Mesenchymal stem cell (in vitro differentiated cells and primary cell): Measurements from ENCODE around the gene GOLGA8A.
"Not testable (repeated sequence)": the region's sequence is repeated elsewhere in the genome, so short reads cannot be mapped to it uniquely, and the experiment has no call there.

Experiments used
- DNase-seq: peaks from one replicate; pipeline ENCODE4 v3.0.0-alpha.2; 2013
- H2AFZ ChIP-seq: one replicate; pipeline ENCODE4 v1.6.1; 2013; ENCODE audit warnings: low read depth, mild to moderate bottlenecking, control low read depth, inconsistent platforms, low read length, moderate library complexity
- H2AK5ac ChIP-seq: 2 replicates; pipeline ENCODE4 v1.6.1; 2013; ENCODE audit warnings: low read length, moderate library complexity, mild to moderate bottlenecking, inconsistent platforms; ENCODE audit not compliant: severe bottlenecking
- H2BK120ac ChIP-seq: one replicate; pipeline ENCODE4 v1.6.1; 2013; ENCODE audit warnings: low read depth, mild to moderate bottlenecking, inconsistent platforms, low read length, moderate library complexity
- H2BK12ac ChIP-seq, 2 experiments: one replicate each; pipeline ENCODE4 v1.6.1; 2013; ENCODE audit warnings: inconsistent platforms in 2 of 2, low read length in 2 of 2, mild to moderate bottlenecking in 2 of 2, moderate library complexity in 2 of 2, control low read depth in 1 of 2
- H2BK15ac ChIP-seq: one replicate; pipeline ENCODE4 v1.6.1; 2013; ENCODE audit warnings: mild to moderate bottlenecking, low read depth, inconsistent platforms; ENCODE audit not compliant: poor library complexity, severe bottlenecking
- H2BK5ac ChIP-seq: 2 replicates; pipeline ENCODE4 v1.6.1; 2013; ENCODE audit warnings: low read depth, mild to moderate bottlenecking, low read length, control low read depth, inconsistent platforms; ENCODE audit not compliant: poor library complexity, severe bottlenecking
- H3K14ac ChIP-seq, 2 experiments: one replicate each; pipeline ENCODE4 v1.6.1; 2013; ENCODE audit warnings: inconsistent platforms in 2 of 2, low read length in 2 of 2, control low read depth in 1 of 2, mild to moderate bottlenecking in 1 of 2, moderate library complexity in 1 of 2
- H3K18ac ChIP-seq, 2 experiments: one replicate each; pipeline ENCODE4 v1.6.1; 2013; ENCODE audit warnings: inconsistent platforms in 2 of 2, low read length in 2 of 2, control low read depth in 1 of 2, low read depth in 1 of 2, mild to moderate bottlenecking in 1 of 2
- H3K23ac ChIP-seq, 2 experiments: one replicate each; pipeline ENCODE4 v1.6.1; 2013; ENCODE audit warnings: inconsistent platforms in 2 of 2, low read length in 2 of 2, mild to moderate bottlenecking in 2 of 2, moderate library complexity in 2 of 2, control low read depth in 1 of 2
- H3K27ac ChIP-seq: 2 replicates; pipeline ENCODE4 v1.5.1; 2013; ENCODE audit warnings: mild to moderate bottlenecking, moderate library complexity, low read length, control low read depth, inconsistent platforms; ENCODE audit not compliant: poor library complexity, severe bottlenecking
- H3K27me3 ChIP-seq, 2 experiments: 2 replicates each; pipeline versions ENCODE4 v1.6.1 to v1.7.0; 2013; ENCODE audit warnings: low read length in 2 of 2, mild to moderate bottlenecking in 2 of 2, moderate library complexity in 2 of 2, control low read depth in 1 of 2, inconsistent platforms in 1 of 2; ENCODE audit not compliant: control insufficient read depth in 1 of 2, insufficient read depth in 1 of 2
- H3K36me3 ChIP-seq, 2 experiments: 2 replicates each; pipeline versions ENCODE4 v1.6.1 to v1.7.0; 2013; ENCODE audit warnings: low read length in 2 of 2, control low read depth in 1 of 2, inconsistent platforms in 1 of 2, low read depth in 1 of 2, mild to moderate bottlenecking in 1 of 2; ENCODE audit not compliant: insufficient read depth in 2 of 2, control insufficient read depth in 1 of 2
- H3K4ac ChIP-seq, 2 experiments: one replicate each; pipeline ENCODE4 v1.6.1; 2013; ENCODE audit warnings: inconsistent platforms in 2 of 2, low read length in 2 of 2, mild to moderate bottlenecking in 2 of 2, moderate library complexity in 2 of 2, control low read depth in 1 of 2, low read depth in 1 of 2
- H3K4me1 ChIP-seq: 2 replicates; pipeline ENCODE4 v1.6.1; 2013; ENCODE audit warnings: low read depth, low read length, control low read depth; ENCODE audit not compliant: control insufficient read depth, insufficient read depth
- H3K4me2 ChIP-seq: 2 replicates; pipeline ENCODE4 v1.6.1; 2013; ENCODE audit warnings: low read length, mild to moderate bottlenecking, inconsistent platforms; ENCODE audit not compliant: poor library complexity, severe bottlenecking
- H3K4me3 ChIP-seq, 2 experiments: 2 replicates each; pipeline versions ENCODE4 v1.5.1 to v1.7.0; 2013; ENCODE audit warnings: low read length in 2 of 2, mild to moderate bottlenecking in 2 of 2, control low read depth in 1 of 2, low read depth in 1 of 2; ENCODE audit not compliant: insufficient read depth in 1 of 2
- H3K79me1 ChIP-seq: replicated peaks from 2 replicates; pipeline ENCODE4 v1.6.1; 2013; ENCODE audit warnings: mild to moderate bottlenecking, control low read depth, low read length, inconsistent platforms; ENCODE audit not compliant: poor library complexity, severe bottlenecking
- H3K9ac ChIP-seq: 2 replicates; pipeline ENCODE4 v1.7.0; 2013; ENCODE audit warnings: mild to moderate bottlenecking, low read length, moderate library complexity
- H3K9me3 ChIP-seq: 2 replicates; pipeline ENCODE4 v1.7.0; 2013; ENCODE audit warnings: mild to moderate bottlenecking, low read length; ENCODE audit not compliant: control insufficient read depth
- H4K8ac ChIP-seq: one replicate; pipeline ENCODE4 v1.6.1; 2013; ENCODE audit warnings: inconsistent platforms, mild to moderate bottlenecking, low read length, moderate library complexity
- H4K91ac ChIP-seq: one replicate; pipeline ENCODE4 v1.6.1; 2013; ENCODE audit warnings: mild to moderate bottlenecking, low read length, inconsistent platforms
- WGBS: methylation state at CpG from one replicate; pipeline ENCODE4 v1.1.7; 2013; ENCODE audit warnings: mixed read lengths; 5-methylcytosine and 5-hydroxymethylcytosine counted together

GOLGA8A gene

DNA sequence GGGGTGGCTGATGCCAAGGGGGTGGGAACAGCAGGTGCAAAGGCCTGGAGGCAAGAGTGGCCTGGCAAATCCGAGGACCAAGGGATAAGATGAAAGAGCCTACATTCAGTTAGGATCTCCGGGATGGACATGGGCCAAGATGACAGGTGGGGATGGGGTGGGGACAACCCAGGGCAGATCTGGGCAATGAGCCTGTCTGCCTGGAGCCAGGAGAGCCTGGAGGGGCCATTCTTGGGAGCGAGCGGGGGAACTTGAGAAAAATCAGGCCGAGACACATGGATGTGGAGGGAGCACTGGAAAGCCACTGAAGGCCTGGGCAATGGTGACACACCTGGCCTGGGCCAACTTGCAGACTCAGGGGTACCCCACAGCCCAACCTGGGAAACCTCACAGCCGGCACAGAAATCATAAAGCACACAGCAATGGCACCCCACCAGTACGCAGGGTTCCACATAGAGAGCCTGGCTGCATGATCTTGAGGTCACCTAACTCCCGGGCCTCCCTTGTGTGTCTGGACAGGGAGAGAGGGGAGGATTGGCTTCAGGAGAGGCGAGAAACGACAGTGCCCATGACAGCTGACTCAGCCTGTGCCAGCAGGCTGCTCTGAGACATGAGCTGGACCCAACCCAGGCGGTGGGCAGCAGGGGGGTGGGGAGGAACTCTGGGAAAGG is 3.5 kb downstream of the GOLGA8A start:
- H3K4me1 ChIP-seq, result peaks cover 12% of the 10 kb centered on the region
- H2BK15ac ChIP-seq, H3K4me3 ChIP-seq, H3K23ac ChIP-seq, DNase-seq, H2AFZ ChIP-seq, H3K4ac ChIP-seq, H3K79me1 ChIP-seq, H2BK5ac ChIP-seq, H3K18ac ChIP-seq, H2BK120ac ChIP-seq, H3K14ac ChIP-seq, H3K9ac ChIP-seq, H4K8ac ChIP-seq, H3K27ac ChIP-seq, H3K9me3 ChIP-seq, H4K91ac ChIP-seq, H2BK12ac ChIP-seq, H2AK5ac ChIP-seq, H3K4me2 ChIP-seq: not testable (repeated sequence)
- H3K27me3 ChIP-seq, result peaks cover 0 to 15% of the 10 kb centered on the region in 2 experiments
- WGBS, result 82% methylated on average over 9 of the region's 11 CpGs
- peaks cover 7 to 15% of the 10 kb centered on the region in 2 experiments for H3K36me3 ChIP-seq

DNA sequence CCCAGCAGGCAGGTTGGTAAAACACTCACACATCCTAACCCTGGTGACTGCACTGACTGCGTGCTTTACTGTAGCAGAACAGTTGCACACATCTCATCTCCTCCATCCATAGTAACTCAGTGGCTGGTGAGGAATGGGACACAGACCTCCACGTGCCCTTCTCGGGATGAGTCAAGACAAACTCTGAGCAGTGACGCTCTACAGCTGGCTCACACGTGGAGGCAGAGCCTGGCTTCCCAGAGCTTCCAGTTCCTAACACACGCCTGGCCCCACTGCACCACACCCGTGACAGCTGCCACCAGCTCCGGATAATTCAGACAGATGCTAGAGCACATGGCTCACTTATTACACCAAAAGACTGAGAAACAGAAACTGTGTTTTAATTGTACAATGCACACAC is 7.0 kb downstream of the GOLGA8A start:
- H3K79me1 ChIP-seq, result not testable (repeated sequence)

GRCh38 chr15:34423425-34424090 is 14.1 kb downstream of the GOLGA8A start:
- not testable (repeated sequence) for H3K27ac ChIP-seq, H4K91ac ChIP-seq, H3K9me3 ChIP-seq, H3K79me1 ChIP-seq, H3K23ac ChIP-seq, H4K8ac ChIP-seq, H3K18ac ChIP-seq, H3K4ac ChIP-seq, H3K36me3 ChIP-seq, H3K4me1 ChIP-seq, H3K9ac ChIP-seq, DNase-seq, H2BK5ac ChIP-seq, H2BK15ac ChIP-seq, H3K14ac ChIP-seq, H2BK12ac ChIP-seq, H2AK5ac ChIP-seq, H3K4me3 ChIP-seq, H3K27me3 ChIP-seq, H2AFZ ChIP-seq, H2BK120ac ChIP-seq, H3K4me2 ChIP-seq
- 80% methylated on average over 5 of the region's 6 CpGs for WGBS

More for the DNA sequence above, 7.0 kb downstream of the GOLGA8A start:
- not testable (repeated sequence) for H4K91ac ChIP-seq, H3K4me3 ChIP-seq, H3K23ac ChIP-seq, H3K9me3 ChIP-seq, H3K27ac ChIP-seq, H3K4me2 ChIP-seq, H3K4ac ChIP-seq, H4K8ac ChIP-seq, H3K9ac ChIP-seq, H3K14ac ChIP-seq, H3K18ac ChIP-seq, H2BK120ac ChIP-seq, H3K27me3 ChIP-seq, H2BK5ac ChIP-seq, H2AFZ ChIP-seq, H2AK5ac ChIP-seq, H2BK15ac ChIP-seq, H3K4me1 ChIP-seq, H2BK12ac ChIP-seq
- DNase-seq, result peak; percentile 41
- WGBS, result 76% methylated on average over 8 of the region's 8 CpGs
- peaks cover 7 to 15% of the 10 kb centered on the region in 2 experiments for H3K36me3 ChIP-seq

DNA sequence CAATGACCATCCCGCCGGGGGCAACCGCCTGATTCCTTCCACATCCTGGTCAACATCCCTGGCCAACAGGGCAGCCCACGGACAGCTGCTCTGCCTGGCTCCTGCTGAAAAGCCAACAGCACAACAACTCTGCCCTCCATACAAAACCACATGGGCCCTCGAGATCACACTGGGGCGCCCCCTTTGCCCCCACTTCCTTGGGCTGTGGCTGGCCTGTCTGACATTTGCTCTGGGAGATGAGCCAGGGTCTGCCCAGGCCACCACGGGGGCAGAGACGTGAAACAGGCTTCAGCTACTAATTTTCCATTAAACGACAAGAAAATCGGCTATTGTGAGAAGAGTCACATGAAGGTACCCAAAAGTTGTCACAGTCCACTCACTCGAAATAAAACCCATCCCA is 16.7 kb downstream of the GOLGA8A start:
- not testable (repeated sequence) for H2BK5ac ChIP-seq, H3K9me3 ChIP-seq, H4K91ac ChIP-seq, H2AFZ ChIP-seq, H2BK120ac ChIP-seq, H3K9ac ChIP-seq, H3K18ac ChIP-seq, H3K23ac ChIP-seq, H3K36me3 ChIP-seq, H3K79me1 ChIP-seq, H2BK12ac ChIP-seq, H3K4ac ChIP-seq, H2AK5ac ChIP-seq, H3K4me1 ChIP-seq, DNase-seq, H3K27ac ChIP-seq, H4K8ac ChIP-seq, H3K14ac ChIP-seq, H2BK15ac ChIP-seq, H3K27me3 ChIP-seq, H3K4me2 ChIP-seq, H3K4me3 ChIP-seq
- WGBS, result 94% methylated on average over 7 of the region's 11 CpGs
